GM21576 (cell line): ENCODE data around the gene SAMD10.
"Not testable (repeated sequence)": the region's sequence is repeated elsewhere in the genome, so short reads cannot be mapped to it uniquely, and the experiment has no call there.

Source experiments
- ATAC-seq: cut with Tn5 transposase; IDR thresholded peaks from one replicate; pipeline ENCODE4 v1.9.1; 2021; ENCODE audit warnings: mild to moderate bottlenecking, moderate library complexity; ENCODE audit not compliant: unreplicated experiment

SAMD10 gene

GRCh38 chr20:63969838-63970713 lies 9.4 kb downstream of the SAMD10 start, which contains the start of gene ZNF512B:
TSS of gene ZNF512B (minus strand) at chr20:63969930. CDS start at chr20:63967950, 1,980 bp downstream.
- ATAC-seq: no peak

GRCh38 chr20:63968928-63969760 lies 10.3 kb downstream of the SAMD10 start:
- no peak for ATAC-seq

- ATAC-seq: no peak
Measured at GRCh38 chr20:63968136-63968927, 11.1 kb downstream of the SAMD10 start.

GRCh38 chr20:63967330-63968135 lies 11.9 kb downstream of the SAMD10 start:
- ATAC-seq: no peak

- no peak for ATAC-seq
Measured at GRCh38 chr20:63966944-63967322, 12.5 kb downstream of the SAMD10 start.

GRCh38 chr20:63966172-63966943 lies 13.1 kb downstream of the SAMD10 start:
- ATAC-seq: no peak

GRCh38 chr20:63964412-63964811 lies 15.0 kb downstream of the SAMD10 start:
- ATAC-seq: no peak

- no peak for ATAC-seq
Measured at GRCh38 chr20:63963784-63964301, 15.6 kb downstream of the SAMD10 start.

- ATAC-seq: no peak
Measured at GRCh38 chr20:63963348-63963741, 16.1 kb downstream of the SAMD10 start.

- no peak for ATAC-seq
Measured at GRCh38 chr20:63962426-63963347, 16.8 kb downstream of the SAMD10 start.

- no peak for ATAC-seq
Measured at GRCh38 chr20:63961664-63962425, 17.6 kb downstream of the SAMD10 start.

- ATAC-seq: not testable (repeated sequence)
Measured at GRCh38 chr20:63960654-63961621, 18.5 kb downstream of the SAMD10 start.

- no peak for ATAC-seq
Measured at GRCh38 chr20:63959699-63960075, 19.8 kb downstream of the SAMD10 start.

- no peak for ATAC-seq
Measured at GRCh38 chr20:63958964-63959698, 20.3 kb downstream of the SAMD10 start.

- no peak for ATAC-seq
Measured at GRCh38 chr20:63958471-63958870, 21.0 kb downstream of the SAMD10 start.
